GM18861 (cell line): ENCODE measurements around the gene RHOD.

Source experiments
- ATAC-seq: cut with Tn5 transposase; IDR thresholded peaks from one replicate; pipeline ENCODE4 v1.9.1; 2021; ENCODE audit not compliant: unreplicated experiment

RHOD gene

DNA sequence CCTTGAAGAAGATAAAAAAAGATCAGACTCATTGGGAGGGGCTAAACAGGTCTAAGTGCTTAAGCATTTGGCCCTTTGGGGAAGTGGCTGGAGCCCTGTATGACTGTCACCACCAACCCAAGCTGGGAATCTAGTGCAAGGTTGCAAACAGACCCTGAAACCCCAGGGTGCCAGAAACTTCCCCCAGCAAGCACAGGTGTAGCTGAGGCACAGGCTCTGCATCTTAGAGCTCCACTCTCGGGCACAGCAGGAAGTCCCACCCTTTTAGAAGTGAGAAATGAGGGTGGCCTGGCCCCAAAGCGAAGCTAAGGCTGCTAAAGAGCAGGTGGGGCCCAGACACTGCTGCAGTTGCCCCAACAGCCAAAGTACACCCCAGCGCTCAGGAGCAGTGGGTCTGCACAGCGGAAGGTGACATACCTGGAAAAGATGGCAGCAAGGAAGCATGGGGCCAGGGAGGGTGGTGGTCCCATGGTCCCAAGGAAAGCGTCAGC is 56.6 kb downstream of the RHOD start:
- no peak for ATAC-seq

DNA sequence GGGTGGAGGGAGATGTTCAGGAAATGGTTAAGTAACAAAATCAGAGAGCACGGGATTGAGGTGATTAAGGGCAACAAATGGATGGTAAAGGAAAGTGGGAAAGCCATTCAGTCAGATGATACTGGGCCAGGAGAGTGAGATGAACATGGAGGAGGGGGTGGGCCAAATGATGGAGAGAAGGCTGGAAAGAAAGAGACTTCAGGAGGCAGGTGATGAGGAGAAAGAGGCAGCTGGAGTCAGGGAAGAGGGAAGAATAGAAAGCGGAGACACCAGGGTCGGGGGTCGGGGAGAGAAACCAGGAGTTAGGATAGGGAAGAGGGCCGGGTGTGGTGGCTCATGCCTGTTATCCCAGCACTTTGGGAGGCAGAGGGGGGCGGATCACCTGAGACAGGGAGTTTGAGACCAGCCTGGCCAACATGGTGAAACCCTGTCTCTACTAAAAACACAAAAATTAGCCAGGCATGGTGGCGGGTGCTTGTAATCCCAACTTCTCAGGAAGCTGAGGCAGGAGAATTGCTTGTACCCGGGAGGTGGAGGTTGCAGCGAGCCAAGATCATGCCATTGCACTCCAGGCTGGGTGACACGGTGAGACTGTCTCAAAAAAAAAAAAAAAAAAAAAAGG is 57.7 kb downstream of the RHOD start:
- ATAC-seq, result no peak

DNA sequence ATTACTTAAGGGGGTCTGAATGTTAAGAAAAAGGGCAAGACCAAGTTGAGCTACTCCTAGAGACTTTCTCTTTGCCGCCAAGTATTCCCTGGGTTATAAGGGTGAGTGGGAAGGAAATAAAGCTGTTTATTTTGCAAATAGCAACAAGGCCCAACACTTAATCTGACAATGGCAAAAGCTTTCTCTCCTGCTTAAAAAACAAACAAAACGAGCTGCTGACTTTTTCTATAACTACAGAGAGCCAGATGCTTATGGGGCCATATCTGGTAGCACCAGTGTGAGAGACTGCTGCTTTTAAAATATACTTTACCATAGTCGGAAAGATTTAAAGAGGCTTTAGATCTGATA is 60.1 kb downstream of the RHOD start:
- ATAC-seq, result no peak

DNA sequence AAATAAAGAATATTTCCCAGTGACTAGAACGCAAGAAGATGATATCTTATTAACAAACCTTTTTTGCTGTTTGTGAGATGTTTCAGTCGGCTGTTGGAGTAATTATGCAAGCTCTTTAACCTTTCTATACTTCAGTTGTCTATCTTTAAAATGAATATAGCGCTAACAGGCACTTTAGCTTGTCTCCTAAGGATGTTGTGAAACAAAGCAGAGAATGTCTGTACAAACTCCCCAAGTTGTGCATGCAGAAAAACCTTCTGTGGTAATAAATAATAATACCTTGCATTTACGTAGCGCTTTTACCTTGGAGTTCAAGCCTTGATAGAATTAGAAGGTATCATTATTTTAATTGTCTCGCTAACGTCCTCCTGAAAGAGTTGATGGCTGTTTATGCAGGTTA is 60.5 kb downstream of the RHOD start:
- ATAC-seq, result no peak

GRCh38 chr11:67117672-67118180 is 61.1 kb downstream of the RHOD start:
- ATAC-seq, result peak; percentile 8

- ATAC-seq, result peak; percentile 14
These were observed 61.6 kb downstream of the RHOD start for GRCh38 chr11:67118181-67118766.

DNA sequence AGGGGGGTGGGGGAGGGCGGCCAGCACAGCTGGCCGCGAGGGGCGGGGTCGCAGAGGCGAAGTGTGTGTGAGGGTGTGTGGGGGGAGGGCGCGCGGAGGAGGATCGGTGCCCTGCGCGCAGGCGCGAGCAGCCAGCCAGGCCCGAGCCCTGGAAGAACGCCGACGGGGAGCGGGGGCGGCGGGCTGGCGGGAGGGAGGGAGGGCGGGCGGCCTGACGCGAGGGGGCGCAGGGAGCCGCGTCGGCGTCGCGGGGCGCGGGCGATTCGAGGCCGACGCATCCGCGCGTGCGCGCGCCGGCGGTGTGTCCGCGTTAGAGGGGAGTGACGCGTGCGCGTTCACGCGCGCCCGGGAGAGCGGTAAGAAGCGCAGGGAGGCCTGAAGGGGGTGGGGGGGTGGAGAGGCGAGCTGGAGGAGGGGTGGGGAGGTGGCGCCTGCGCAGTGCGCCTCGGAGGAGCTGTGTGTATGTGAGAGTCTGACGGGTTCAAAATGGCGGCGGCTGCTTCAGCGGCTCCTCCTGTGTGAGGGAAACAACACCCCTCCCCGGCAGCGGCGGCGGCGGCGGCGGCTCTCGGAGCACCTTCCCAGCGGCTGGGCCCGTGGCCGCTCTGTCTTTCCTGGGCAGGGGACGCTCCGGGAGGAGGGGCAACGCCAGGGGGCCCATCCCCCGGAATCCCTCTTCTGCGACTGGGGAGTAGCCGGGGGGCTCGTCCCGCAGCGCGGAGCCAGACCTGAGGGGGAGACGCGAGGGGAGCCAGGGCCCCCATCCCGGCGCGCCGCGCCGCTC is 62.3 kb downstream of the RHOD start, which contains the start of gene KDM2A:
KDM2A (plus strand) TSS at position 463 of the 784 bp plus-strand sequence. CDS start 2,054 bp downstream, outside the sequence.
- peak; percentile 50 for ATAC-seq

DNA sequence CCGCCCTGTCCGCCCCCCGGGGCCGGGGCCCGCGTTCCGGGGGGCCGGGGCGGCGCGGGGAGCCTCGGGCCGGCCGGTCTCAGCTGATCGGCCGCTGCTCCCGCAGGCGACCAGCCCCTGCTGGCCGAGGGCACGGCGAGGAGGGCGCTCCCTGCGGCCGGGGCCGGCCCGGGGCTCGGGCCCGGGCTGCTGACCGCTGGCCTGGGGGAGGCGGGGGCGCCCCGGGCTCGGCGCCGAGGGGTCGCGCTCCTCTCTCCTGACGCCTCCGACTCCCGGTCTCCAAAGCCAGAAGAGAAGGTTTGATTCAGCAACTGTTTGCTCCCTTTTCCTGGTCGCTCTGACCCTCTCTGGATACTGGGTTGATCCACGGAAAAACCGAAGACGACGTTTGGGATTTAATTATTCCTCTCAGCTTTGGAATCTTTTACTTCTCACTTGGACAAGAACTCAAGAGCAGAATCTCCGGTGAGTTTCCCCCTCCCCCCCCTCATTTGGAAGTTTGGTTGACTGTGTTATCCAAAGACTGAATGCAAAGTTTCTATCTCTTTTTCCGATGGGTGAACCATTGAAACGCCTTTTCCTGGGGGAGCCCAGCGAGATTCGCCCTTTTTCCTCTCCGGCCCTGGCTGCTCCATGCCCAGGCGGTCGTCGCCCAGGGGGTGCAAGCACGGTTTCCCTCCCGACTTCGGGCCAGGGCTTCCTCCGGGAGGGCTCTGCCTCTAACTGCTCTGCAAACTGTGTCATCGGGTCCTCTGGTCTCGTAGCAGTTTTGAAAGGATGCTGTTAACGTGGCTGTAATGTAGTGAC is 63.1 kb downstream of the RHOD start:
- peak; percentile 2 for ATAC-seq

DNA sequence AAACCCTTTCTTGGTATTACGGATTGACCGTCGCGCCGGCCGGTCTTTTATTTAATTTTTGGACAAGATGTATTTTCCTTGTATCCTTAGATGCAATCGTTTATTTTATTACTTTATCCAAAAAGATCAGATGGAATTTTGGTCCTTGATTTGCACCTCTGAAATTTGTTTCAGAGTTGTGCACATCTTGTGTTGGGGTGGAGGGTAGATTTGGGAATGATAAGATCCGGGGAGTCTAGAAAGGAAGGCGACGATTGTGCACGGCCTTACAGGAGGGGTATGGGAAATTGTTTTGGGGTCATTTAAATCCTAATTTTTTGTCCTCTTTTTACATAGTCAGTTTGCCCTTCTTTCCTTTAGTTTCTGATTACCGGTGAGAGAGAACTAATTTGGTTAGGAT is 63.8 kb downstream of the RHOD start:
- no peak for ATAC-seq

GRCh38 chr11:67120881-67121710 is 64.4 kb downstream of the RHOD start:
- no peak for ATAC-seq
